HG03025 (cell line): Measurements from ENCODE around the gene TCHHL1.
"Not testable (repeated sequence)": the region's sequence is repeated elsewhere in the genome, so short reads cannot be mapped to it uniquely, and the experiment has no call there.

Experiments used
- ATAC-seq: cut with Tn5 transposase; IDR thresholded peaks from one replicate; pipeline ENCODE4 v1.9.1; 2021; ENCODE audit warnings: mild to moderate bottlenecking, moderate library complexity; ENCODE audit not compliant: unreplicated experiment, low FRiP score

TCHHL1 gene

GRCh38 chr1:152096931-152097330 is 8.1 kb upstream of the TCHHL1 start:
- ATAC-seq = no peak

- ATAC-seq = no peak
Measured at GRCh38 chr1:152086760-152087159, 2.1 kb downstream of the TCHHL1 start.

GRCh38 chr1:152084853-152085252 is 4.0 kb downstream of the TCHHL1 start:
- no peak for ATAC-seq

DNA sequence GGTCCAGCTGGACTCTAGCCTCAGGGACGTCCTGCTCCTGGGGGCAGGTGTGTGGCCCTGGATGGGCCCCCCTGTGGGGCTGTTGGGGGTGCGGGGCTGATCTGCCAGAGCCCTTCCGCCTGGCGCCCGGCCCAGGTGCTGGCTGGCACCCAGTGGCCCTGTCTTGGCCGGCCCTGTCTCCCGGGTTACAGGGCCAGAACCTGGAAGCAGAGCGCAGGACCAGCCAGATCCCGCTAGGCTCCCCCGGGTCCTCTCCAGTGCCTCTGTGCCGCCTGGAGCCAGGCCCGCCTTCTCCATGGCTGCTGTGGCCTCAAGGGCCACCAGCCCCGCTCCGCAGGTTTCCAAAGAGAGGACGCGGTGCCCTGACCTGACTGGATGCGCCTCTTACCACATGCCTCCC is 7.8 kb downstream of the TCHHL1 start:
- not testable (repeated sequence) for ATAC-seq

DNA sequence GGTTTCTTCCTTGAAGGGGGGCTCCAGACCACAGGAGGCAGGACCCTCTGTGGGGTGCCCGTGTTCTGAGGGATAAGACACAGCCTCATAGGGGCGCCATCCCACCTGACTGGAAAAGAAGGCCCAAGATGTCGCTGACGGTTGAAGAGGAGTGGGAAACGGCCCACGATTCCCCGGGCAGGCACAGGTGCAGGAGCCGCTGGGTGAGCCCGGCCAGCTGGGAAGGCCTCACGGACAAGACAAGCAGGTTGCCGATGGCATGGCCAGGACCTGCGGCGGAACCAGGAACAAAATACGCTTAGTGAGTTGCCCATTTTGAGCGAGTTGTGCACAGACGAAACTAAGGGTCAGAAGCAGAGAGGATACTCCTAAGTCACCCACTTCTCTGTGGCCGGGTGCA is 8.4 kb downstream of the TCHHL1 start:
- ATAC-seq = not testable (repeated sequence)

GRCh38 chr1:152078831-152079441 is 9.9 kb downstream of the TCHHL1 start:
- ATAC-seq = no peak

- ATAC-seq = no peak
Measured at GRCh38 chr1:152072311-152072710, 16.6 kb downstream of the TCHHL1 start.

- no peak for ATAC-seq
Measured at GRCh38 chr1:152071123-152071522, 17.7 kb downstream of the TCHHL1 start.

DNA sequence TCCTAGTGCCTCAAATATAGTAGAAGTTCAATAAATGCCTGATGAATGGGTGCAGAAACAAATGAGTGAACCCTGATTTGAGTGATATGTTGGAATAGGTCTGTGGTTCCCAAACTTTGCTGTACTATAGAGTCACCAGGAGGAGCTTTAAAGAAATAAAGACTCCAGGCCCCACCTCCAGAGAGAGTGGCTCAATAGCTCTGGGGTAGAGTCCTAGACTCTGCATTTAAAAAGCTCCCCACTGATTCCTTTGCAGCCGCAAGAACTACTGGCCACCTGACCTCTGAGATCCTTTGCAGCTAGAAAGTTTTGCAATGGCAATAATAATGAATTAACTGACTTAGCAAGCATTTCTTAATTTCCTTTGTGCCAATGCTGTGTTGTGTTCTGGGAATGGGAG is 20.9 kb downstream of the TCHHL1 start:
- no peak for ATAC-seq

- no peak for ATAC-seq
Measured at GRCh38 chr1:152067150-152067549, 21.7 kb downstream of the TCHHL1 start.

DNA sequence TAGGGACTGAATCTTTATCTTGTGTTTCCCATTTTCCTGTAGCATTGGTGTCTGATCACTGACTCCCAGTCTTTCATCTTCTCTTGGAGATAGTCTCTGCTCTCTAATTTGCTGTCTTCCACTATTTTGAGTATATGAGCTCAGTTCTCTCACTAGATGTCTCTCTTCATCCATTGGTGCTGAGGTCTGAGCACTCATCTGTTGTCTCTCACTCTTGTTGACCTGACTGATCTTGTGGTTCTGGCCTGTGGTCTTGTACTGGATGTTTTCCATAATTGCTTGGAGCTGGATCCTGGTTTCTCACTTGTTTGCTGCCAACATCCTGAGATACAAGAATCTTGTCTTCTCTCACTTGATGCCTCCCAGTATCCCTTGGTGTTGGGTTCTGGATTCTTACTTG is 26.9 kb downstream of the TCHHL1 start:
- ATAC-seq = no peak

DNA sequence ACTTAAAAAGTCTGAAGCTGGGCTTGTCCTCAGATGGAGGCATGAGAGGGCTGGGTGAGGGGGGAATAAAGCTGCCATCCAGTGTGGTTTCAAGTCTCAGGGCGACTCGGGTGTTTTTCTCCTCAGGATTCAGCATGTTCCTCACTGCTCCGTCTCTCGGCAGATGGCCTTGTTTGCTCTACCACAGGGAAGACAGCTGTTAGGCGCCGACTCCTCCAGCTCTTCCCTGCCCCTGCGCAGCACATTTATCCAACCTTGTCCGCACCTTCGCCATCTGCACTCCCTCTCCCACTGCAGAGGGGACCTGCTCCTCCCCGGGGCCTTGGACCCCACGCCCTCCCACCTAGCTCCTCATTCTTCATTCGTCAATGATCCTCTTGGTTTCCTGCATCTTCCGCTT is 35.5 kb downstream of the TCHHL1 start:
- ATAC-seq = no peak

- ATAC-seq = no peak
Measured at GRCh38 chr1:152052606-152053005, 36.3 kb downstream of the TCHHL1 start.

GRCh38 chr1:152050886-152051675 is 37.8 kb downstream of the TCHHL1 start:
- ATAC-seq = no peak

GRCh38 chr1:152049291-152050083 is 39.4 kb downstream of the TCHHL1 start:
- ATAC-seq = no peak

DNA sequence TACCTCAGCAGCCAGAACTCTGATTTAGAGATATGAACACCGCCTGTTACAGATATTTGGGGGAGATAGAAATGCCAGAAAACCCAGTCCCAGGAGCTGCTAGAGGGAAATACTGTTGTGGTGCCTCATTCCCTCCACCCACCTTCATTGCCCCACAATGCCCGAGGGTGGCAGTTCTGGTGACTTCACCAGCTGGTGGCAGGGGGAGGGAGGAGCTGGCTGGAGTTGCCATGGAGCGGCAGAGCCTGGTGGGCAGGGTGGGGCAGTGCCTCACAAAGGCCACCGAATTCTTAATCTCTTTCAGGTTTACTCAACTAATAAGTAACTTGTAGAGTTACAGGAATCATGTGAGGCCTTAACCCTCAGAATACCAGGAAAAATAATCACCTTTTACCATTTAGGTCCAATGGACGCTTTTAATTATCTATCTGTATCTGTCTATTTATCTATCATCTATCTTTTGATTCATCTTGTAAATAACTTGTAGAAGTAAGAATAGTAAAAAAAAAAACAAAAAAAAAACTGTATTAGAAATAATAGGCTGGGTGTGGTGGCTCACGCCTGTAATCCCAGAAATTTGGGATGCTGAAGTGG is 40.4 kb downstream of the TCHHL1 start:
- ATAC-seq = peak; percentile 2

GRCh38 chr1:152047730-152048415 is 41.0 kb downstream of the TCHHL1 start:
- peak; percentile 94 for ATAC-seq

DNA sequence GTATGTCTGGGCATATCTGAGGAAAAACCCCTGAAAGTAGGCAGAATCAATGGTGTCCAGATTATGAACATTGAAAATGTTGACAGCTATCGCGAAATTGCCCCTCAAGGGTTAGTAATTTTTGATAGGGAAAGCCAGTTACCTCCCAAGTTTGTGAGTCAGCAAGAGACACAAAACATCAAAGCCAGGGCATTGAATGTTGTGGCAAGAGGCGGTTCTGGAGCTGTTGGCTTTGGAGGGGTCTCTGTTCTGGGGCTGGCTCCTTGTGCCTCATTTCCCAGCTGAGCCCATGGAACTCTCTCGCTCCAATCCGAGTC is 41.5 kb downstream of the TCHHL1 start:
- no peak for ATAC-seq

GRCh38 chr1:152044386-152044785 is 44.5 kb downstream of the TCHHL1 start:
- ATAC-seq = no peak

GRCh38 chr1:152043870-152044269 is 45.0 kb downstream of the TCHHL1 start:
- ATAC-seq = no peak

GRCh38 chr1:152042030-152042429 is 46.8 kb downstream of the TCHHL1 start:
- no peak for ATAC-seq
